ENCODE results near the gene HSD17B7. TPM values are rescaled to one million over a fixed set of nuclear protein-coding genes. Genes with fewer than 3 reads are reported as not detected.

The HSD17B7 gene
- total RNA-seq, 4 donors from 2014 or later, result 8.5 to 21.4 (median 19.9) TPM

DNA sequence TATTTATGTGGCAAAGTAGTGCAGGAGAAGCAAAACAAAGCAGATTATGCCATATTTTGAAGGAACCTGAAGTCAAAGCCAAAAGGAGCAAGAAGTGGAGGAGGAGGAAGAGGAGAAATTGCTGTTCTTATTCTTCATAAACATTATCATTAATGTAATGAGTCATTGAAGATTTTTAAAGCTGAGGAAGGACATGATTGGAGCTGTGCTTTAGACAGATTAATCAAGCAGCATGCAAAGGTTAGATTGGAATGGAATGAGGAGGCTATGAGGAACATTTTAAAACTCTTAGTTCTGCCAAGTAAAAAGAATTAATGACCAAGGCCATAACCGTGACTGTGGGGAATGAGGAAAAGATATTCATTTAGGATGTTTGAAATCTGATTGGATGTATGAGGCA lies 33.0 kb upstream of the HSD17B7 start:
- TF ChIP-seq, protein P1, sequence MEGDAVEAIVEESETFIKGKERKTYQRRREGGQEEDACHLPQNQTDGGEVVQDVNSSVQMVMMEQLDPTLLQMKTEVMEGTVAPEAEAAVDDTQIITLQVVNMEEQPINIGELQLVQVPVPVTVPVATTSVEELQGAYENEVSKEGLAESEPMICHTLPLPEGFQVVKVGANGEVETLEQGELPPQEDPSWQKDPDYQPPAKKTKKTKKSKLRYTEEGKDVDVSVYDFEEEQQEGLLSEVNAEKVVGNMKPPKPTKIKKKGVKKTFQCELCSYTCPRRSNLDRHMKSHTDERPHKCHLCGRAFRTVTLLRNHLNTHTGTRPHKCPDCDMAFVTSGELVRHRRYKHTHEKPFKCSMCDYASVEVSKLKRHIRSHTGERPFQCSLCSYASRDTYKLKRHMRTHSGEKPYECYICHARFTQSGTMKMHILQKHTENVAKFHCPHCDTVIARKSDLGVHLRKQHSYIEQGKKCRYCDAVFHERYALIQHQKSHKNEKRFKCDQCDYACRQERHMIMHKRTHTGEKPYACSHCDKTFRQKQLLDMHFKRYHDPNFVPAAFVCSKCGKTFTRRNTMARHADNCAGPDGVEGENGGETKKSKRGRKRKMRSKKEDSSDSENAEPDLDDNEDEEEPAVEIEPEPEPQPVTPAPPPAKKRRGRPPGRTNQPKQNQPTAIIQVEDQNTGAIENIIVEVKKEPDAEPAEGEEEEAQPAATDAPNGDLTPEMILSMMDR (IDR thresholded peaks at IDR 0.05; ENCODE audit: low read depth), result no peak

DNA sequence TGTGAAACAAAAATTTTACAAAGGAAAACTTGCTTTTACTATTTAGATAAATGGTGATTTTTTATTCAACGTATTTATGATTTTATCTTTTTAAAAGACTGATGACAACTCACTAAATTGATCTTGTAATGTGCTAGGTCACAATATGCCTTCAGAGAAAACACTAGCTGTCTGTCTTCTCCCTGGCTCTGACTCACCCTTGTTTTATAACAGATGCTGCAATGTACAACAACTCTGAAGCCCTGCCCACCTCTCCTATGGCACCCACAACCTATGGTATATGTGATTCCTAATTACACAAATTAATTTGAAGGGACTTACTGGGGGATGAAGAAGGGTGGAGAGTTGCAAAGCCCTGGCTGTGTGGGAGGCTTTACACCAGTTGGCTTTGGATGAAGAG lies 24.7 kb upstream of the HSD17B7 start:
- TF ChIP-seq, protein P1 (IDR thresholded peaks at IDR 0.05; ENCODE audit: low read depth), result no peak

DNA sequence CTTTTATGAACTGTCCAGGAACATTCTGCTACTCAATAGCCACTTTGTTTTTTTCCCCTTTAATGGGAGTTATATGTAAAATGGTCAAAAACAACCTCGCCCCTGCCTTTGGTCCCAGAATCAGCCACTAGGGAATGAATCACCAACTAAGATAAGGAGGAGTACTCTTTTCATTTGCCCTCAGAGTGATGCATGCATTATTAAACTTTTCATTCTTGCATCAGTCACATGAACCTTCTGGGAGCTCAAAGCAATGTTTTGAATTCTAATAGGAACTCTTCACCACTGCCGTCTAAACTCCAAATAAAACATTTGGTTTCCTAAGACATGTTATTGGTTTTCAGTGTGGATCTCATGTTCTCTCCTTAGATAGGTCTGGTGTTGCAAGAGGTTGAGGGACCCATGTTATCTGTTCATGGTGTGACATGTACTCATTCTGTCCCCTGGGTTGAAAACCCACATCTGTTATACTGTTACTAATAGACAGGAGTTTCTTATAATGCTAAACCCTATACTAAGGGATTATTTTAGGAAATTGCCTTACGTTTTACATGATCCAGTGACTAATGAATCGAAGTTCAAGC lies 17.8 kb upstream of the HSD17B7 start:
- TF ChIP-seq, protein P1 (IDR thresholded peaks at IDR 0.05; ENCODE audit: low read depth), result no peak

DNA sequence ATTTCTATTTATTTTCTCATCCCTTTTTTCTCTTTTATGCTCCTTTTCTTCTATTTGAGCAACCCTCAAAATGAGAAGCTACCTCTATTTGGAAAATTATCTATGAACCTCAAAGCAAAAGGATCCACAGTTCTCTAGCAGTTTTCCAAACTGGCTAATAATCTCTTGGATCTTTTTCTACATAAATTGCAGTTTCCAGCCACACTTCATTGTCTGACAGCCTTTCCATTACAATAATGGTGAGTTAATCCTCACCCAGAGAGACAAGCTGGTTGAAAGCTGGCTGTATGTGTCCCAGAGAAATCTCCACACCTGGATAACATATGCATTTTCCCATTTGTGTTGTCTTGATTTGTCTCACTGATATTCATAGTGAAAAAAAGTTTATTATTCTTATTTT lies 16.5 kb upstream of the HSD17B7 start:
- TF ChIP-seq, protein P1 (IDR thresholded peaks at IDR 0.05; ENCODE audit: low read depth), result no peak

DNA sequence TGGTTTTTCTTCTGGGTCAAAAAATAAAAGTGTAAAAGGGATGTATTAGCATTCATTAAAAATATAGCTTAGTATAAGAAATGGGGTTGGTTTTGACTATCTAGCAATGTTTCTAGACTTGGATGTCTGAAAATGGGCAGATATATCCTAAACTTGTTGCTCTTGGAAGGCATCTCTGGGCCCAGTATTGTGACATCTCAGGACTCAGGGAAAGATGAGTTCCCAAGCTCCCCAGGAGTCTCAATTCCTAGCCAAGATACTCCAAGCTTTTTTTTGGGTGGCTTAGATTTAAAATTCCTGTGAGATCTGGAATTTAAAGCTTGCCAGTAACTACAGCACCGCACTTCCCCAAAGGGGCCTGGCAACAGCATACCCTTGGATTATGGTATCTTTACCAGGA lies 11.5 kb upstream of the HSD17B7 start:
- TF ChIP-seq, protein P1 (IDR thresholded peaks at IDR 0.05; ENCODE audit: low read depth), result no peak

DNA sequence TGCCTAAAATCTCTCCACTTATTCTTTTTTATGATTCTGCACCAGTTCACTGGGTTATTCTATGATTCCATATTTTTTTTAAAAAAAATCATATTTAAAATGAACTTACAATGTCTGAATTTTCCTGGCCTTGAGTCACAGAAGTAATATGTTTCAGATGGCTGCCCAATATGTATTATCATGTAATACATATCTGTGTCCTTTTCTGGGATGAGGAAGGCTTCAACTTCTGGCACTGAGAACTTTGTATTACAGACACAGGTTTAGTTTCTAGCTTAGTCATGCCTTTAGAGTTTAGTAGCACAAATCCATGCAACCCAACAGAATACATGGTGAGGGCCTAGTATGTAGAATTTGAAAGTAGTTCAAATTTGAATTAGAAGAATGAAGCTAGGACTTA lies 7.8 kb upstream of the HSD17B7 start:
- TF ChIP-seq, protein P1 (IDR thresholded peaks at IDR 0.05; ENCODE audit: low read depth), result no peak

DNA sequence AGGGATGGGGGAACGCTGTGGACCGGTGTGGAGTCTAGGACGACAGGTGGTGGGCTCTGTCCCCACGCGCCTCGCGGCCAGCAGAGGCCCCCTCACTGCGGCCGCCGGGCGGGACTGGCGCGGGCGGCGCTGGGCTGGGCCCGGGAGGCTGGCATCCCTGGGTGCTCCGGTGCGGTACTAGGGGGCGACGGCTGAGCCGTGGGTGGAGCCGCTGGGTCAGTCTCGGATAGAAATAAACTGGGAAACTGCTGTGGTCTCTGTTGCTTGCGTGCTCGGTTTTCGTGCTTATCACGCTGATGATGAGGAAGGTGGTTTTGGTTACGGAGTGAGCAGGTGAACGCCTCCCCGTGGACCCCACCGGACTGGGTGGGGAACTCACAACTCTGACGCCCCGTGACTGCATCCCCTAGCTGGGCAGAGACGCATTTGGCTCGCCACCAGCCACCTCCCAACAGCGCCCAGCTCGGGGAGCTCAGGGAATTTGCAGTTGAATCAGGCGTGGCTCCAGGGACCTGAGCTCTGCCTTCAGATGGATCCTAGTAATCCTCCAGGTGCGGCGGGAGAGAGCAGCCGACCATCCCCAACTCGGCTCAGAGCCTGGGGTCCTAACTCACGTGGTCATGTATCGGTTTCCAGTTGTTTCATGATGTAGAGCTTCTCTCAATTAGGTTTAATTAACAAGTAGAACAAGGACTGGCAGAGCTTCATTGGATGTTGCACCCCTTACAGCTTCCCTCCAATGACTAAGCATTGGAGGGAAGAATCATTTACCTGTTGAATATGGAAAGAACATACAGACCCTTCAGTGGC lies 32.1 kb downstream of the HSD17B7 start:
- TF ChIP-seq, protein P1 (IDR thresholded peaks at IDR 0.05; ENCODE audit: low read depth), result no peak
